Loucy (cell line): ENCODE data around the gene CDC14A.

Experiments used
- CTCF ChIP-seq: fragments of 200-600 bp; sonication (generic); conservative IDR thresholded peaks from 2 replicates; pipeline ENCODE4 v1.5.1; 2014; ENCODE audit warnings: mild to moderate bottlenecking, antibody characterized with exemption, low read length
- EZH2phosphoT487 ChIP-seq: fragments of 200-600 bp; IDR thresholded peaks from 2 replicates; pipeline ENCODE4 v1.6.1; 2018; ENCODE audit warnings: antibody characterized with exemption, mild to moderate bottlenecking, moderate library complexity, borderline replicate concordance

GRCh38 chr1:100397681-100398080 lies 45.4 kb downstream of the CDC14A start:
- TF ChIP-seq CTCF (no peak), EZH2phosphoT487 (no peak)
